HG02642 (cell line): ENCODE data around the gene ADAM10.
"Not testable (repeated sequence)": the region's sequence is repeated elsewhere in the genome, so short reads cannot be mapped to it uniquely, and the experiment has no call there.

Experiments used
- ATAC-seq: cut with Tn5 transposase; IDR thresholded peaks from one replicate; pipeline ENCODE4 v1.9.1; 2021; ENCODE audit warnings: mild to moderate bottlenecking; ENCODE audit not compliant: unreplicated experiment, poor library complexity

Gene ADAM10

GRCh38 chr15:58749532-58750337 is at the start of gene ADAM10:
Gene ADAM10, minus strand, starts transcription at chr15:58749707. Its CDS starts 173 bp downstream, at chr15:58749534.
- ATAC-seq = peak; percentile 89

- no peak for ATAC-seq
These were observed 48.0 kb upstream of the ADAM10 start for GRCh38 chr15:58797505-58797904.

DNA sequence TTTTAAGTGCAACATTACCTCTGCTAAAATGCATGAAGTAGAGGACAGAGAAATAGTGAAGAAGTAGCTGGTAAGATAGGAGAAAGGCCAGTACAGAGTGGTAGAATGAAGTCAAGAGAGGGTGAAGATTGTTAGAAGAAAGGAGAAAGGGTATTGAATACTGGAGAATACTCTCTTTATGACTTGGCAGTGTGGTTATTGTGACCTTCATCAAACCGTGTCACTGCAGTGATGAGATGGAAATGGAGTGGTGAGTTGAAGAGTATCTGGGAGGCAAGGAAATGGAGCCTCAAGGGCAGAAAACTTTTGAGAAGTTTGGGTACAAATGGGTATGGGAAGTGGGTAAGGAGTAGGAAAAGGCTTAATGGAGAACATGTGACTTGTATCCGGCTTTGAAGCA is 46.3 kb upstream of the ADAM10 start:
- ATAC-seq = no peak

DNA sequence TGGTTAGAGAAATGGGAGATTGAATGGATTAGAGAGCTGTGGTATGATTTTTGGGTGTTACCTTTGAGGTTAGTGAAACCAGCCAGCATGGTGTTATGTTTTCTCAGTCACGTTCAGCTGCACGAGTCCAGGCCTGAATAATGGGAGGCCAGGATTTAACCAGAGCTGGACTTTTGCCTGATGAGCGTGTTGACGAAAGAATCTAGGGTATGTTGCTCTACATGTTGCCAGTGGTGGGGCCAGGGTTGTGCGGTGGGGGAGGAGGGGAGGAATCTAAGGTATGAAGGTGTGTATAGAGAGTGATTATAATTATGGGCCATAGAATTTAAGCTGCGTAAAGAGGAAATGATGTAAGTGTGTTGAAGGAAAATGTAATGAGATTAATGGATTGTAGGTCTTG is 44.4 kb upstream of the ADAM10 start:
- no peak for ATAC-seq

GRCh38 chr15:58788056-58788710 is 38.7 kb upstream of the ADAM10 start:
- no peak for ATAC-seq

DNA sequence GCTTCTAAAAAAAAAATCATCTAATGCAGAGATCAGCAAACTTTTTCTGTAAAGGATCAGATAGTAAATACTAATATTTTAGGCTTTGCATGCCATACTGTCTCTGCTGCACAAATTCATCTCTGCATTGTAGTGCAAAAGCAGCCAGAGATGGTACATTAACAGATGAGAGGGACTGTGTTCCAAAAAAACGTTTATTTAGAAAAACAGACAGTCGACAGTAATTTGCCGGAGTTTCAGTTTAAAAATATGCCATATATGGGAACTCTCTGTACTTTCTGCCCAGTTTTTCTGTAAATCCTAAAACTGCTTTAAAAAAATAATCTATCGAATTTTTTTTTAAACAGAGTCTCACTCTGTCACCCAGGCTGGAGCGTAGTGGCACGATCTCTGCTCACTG is 35.8 kb upstream of the ADAM10 start:
- no peak for ATAC-seq

GRCh38 chr15:58779554-58779953 is 30.0 kb upstream of the ADAM10 start:
- ATAC-seq = no peak

DNA sequence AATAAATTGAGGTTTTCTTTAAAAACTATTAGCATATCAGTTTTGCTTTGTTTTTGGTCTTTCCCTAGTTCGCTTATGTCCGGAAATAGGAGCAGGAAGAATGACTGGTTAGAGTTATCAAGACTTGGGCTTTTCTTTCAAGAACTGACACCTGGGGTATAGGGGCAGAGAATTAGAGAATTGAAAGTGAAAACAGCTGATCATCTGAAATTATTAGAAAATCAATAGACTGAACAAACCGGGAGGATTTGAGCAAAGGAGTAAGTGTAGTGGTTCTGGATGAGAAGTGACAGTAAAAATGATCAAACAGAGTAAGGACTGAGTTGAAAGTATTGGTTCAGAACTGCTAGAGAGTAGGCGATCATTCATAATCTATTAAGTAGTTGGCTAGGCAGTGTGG is 27.6 kb upstream of the ADAM10 start:
- peak; percentile 53 for ATAC-seq

GRCh38 chr15:58775402-58775801 is 25.9 kb upstream of the ADAM10 start:
- no peak for ATAC-seq

GRCh38 chr15:58773024-58773423 is 23.5 kb upstream of the ADAM10 start:
- no peak for ATAC-seq

DNA sequence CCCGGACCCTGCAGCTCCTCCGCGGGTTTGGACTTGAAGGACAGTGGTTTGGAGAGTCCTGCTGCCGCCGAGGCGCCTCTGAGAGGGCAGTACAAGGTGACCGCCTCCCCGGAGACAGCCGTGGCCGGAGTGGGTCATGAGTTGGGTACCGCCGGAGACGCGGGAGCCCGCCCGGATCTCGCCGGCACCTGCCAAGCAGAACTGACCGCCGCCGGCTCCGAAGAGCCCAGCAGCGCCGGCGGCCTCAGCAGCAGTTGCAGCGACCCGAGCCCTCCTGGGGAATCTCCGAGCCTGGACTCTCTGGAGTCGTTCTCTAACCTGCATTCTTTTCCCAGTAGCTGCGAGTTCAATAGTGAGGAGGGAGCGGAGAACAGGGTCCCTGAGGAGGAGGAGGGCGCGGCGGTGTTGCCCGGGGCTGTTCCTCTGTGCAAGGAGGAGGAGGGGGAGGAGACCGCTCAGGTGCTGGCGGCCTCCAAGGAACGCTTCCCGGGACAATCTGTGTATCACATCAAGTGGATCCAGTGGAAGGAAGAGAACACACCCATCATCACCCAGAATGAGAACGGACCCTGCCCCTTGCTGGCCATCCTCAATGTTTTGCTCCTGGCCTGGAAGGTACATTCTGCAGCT is 22.2 kb upstream of the ADAM10 start:
- ATAC-seq = peak; percentile 18

DNA sequence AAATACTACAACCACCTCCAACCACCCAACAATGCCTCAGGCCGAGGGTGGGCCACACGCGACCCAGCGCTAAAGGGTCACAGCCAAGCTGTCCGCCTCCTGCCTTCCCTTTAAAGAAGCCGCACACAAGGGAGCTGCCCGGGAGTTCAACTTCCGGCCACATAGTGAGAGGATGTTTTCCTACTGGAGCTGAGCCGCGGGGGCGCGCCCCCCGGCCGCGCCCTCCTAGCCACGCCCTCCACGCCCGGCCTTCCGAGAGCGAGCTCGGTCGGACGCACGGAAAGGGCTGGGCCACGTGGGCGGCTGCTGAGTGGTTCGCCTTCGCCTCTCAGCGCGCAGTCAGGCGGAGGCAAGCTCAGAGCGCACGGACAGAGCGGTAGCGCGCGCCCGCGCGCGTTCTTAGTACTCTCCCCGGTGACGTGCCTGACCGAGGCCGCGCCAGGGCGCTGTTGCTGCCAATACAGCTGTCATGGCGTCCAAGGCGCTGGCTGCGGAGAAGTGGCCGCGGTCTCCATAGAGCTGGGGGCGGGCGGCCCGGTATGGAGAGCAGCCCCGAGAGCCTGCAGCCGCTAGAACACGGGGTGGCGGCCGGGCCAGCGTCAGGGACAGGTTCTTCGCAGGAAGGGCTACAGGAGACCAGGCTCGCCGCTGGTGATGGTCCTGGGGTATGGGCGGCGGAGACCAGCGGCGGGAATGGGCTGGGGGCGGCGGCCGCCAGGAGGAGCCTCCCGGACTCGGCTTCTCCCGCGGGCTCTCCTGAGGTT is 21.5 kb upstream of the ADAM10 start, which contains the start of gene MINDY2:
MINDY2 (plus strand) TSS at position 446 of the 764 bp plus-strand sequence; CDS start at position 540, 94 bp downstream.
- peak; percentile 96 for ATAC-seq

DNA sequence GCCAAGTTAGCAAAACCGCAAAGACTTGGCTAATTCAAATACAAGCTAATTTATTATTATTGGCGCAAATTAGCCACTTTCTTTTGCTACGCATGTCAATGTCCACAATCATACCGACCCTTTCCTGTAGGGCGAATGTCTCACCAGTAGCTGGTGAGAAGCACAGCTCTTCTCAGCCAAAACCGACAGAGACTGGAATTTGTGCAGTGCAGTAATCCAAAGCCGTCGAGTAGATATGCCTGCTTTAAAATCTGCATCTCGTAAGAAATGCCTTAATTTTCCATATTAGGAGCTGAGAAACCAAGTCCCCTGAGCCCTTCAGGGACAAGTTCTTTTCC is 21.0 kb upstream of the ADAM10 start:
- peak; percentile 15 for ATAC-seq

- ATAC-seq = not testable (repeated sequence)
These were observed 19.1 kb upstream of the ADAM10 start for GRCh38 chr15:58768601-58769004.

DNA sequence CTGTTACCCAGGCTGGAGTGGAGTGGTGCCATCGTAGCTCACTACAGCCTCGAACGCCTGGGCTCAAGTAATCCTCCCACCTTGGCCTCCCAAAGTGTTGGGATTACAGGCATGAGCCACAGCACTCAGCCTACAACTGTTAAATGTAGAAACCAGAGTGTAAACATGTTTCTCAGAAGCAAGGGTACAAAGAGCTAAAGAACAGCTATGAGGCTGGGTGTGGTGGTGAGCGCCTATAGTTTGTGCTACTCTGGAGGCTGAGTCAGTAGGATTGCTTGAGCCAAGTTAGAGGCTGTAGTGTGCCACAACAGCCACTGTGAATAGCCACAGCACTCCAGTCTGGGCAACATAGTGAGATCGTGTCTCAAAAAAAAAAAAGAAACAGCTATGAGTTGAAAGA is 16.8 kb upstream of the ADAM10 start:
- ATAC-seq = no peak

- no peak for ATAC-seq
These were observed 15.0 kb upstream of the ADAM10 start for GRCh38 chr15:58764468-58764867.

DNA sequence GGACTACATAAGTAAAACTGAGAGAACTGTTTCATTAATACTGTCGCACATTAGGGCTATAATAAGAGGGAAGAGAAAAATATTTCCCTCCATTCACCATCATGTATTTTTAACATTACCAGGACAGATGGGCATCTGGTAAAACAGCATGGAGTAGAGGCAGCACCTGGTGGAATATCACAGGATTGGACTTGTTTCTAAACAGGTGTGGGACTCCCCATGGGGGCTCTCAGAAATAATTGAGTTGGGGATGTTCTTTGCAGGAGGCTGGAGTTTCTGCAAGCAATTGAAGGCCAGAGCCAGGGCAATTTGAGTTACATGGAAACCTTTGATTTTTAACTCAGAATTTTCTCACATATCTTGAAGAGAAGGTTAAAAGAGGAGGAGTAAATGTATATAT is 13.2 kb upstream of the ADAM10 start:
- ATAC-seq = no peak

DNA sequence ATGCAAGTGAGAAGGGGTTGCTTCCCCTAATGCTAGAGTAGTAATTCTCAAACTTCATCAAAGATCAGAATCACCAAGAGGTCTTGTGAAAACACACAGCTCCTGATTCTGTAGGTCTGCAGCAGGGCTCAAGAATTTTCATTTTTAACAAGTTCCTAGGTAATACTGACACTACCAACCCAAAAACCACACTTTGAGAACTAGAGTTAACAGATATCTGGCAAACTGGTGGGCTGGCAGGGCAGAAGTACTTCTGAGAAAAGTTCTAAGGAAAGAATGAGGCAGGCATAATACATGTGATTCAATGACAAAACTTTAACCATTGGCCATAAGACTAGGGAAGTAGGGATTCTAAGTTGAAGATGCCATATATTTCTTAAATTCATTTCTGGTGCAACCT is 12.8 kb upstream of the ADAM10 start:
- no peak for ATAC-seq

- no peak for ATAC-seq
These were observed 11.5 kb upstream of the ADAM10 start for GRCh38 chr15:58761010-58761388.

GRCh38 chr15:58760385-58761009 is 11.0 kb upstream of the ADAM10 start:
- no peak for ATAC-seq
